HFF-Myc (cell line): ENCODE data around the gene LRRC41.

Experiments
- DNase-seq: peaks from one replicate; pipeline ENCODE4 v3.0.0-alpha.2; 2011; ENCODE audit warnings: low read depth; ENCODE audit errors: extremely low read depth
- H3K4me3 ChIP-seq: replicated peaks from 2 replicates; pipeline ENCODE4 v1.5.1; 2011; ENCODE audit warnings: low read depth, mild to moderate bottlenecking, control low read depth, low read length
- CTCF ChIP-seq: IDR thresholded peaks from 2 replicates; pipeline ENCODE4 v1.5.1; 2012; ENCODE audit warnings: mild to moderate bottlenecking, low read depth, low read length, control low read depth; ENCODE audit errors: missing control alignments

LRRC41 gene

GRCh38 chr1:46278807-46279206 lies 24.6 kb downstream of the LRRC41 start:
- no peak for TF ChIP-seq CTCF
- H3K4me3 ChIP-seq: no peak overlapping the region
- DNase-seq: no peak

- no peak for DNase-seq
- TF ChIP-seq CTCF: no peak
Observed at GRCh38 chr1:46277658-46278373, 25.6 kb downstream of the LRRC41 start.

GRCh38 chr1:46275030-46275337 lies 28.4 kb downstream of the LRRC41 start:
- no peak for TF ChIP-seq CTCF
- H3K4me3 ChIP-seq: no peak overlapping the region
- no peak for DNase-seq

More at GRCh38 chr1:46277658-46278373, 25.6 kb downstream of the LRRC41 start:
- H3K4me3 ChIP-seq: no peak overlapping the region

- no peak for DNase-seq
- TF ChIP-seq CTCF: no peak
- H3K4me3 ChIP-seq: no peak overlapping the region
Observed at GRCh38 chr1:46274225-46275029, 29.0 kb downstream of the LRRC41 start.

- no peak for TF ChIP-seq CTCF
Observed at GRCh38 chr1:46268578-46268977, 34.8 kb downstream of the LRRC41 start.

GRCh38 chr1:46263146-46263545 lies 40.3 kb downstream of the LRRC41 start:
- H3K4me3 ChIP-seq: no peak overlapping the region
- no peak for TF ChIP-seq CTCF
- no peak for DNase-seq

More at GRCh38 chr1:46268578-46268977, 34.8 kb downstream of the LRRC41 start:
- H3K4me3 ChIP-seq: no peak overlapping the region
- DNase-seq: no peak

- H3K4me3 ChIP-seq: no peak overlapping the region
- TF ChIP-seq CTCF: no peak
- no peak for DNase-seq
Observed at GRCh38 chr1:46262508-46262907, 40.9 kb downstream of the LRRC41 start.
